Measurements from ENCODE around the gene CSHL1.
"Not testable (repeated sequence)": the region's sequence is repeated elsewhere in the genome, so short reads cannot be mapped to it uniquely, and the experiment has no call there.

The CSHL1 gene

DNA sequence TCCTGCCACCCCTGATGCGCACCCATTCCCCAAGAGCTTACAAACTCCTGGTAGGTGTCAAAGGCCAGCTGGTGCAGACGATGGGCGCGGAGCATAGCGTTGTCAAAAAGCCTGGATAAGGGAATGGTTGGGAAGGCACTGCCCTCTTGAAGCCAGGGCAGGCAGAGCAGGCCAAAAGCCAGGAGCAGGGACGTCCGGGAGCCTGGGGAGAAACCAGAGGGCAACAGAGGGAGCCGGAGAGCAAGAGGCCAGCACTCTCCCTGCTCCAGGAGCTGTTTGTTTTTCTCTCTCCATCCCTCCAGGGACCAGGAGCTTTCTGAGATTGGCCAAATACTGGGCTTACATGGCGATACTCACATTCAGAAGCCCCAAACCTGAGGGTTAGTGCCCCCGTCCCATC, 7.2 kb upstream of the CSHL1 start:
- DNase-seq (ENCODE audit: low spot score), result no peak

DNA sequence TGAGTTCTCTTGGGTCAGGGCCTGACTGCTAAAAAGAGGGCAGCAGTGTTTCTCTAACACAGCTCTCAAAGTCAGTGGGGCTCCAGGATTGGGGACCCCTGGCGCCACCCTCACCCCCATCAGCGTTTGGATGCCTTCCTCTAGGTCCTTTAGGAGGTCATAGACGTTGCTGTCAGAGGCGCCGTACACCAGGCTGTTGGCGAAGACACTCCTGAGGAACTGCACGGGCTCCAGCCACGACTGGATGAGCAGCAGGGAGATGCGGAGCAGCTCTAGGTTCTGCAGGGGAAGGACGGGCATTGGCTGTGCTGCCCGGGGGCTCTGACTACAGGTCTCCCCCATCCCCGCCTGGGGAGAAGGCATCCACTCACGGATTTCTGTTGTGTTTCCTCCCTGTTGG, 6.6 kb upstream of the CSHL1 start:
- no peak for DNase-seq (ENCODE audit: low spot score)

DNA sequence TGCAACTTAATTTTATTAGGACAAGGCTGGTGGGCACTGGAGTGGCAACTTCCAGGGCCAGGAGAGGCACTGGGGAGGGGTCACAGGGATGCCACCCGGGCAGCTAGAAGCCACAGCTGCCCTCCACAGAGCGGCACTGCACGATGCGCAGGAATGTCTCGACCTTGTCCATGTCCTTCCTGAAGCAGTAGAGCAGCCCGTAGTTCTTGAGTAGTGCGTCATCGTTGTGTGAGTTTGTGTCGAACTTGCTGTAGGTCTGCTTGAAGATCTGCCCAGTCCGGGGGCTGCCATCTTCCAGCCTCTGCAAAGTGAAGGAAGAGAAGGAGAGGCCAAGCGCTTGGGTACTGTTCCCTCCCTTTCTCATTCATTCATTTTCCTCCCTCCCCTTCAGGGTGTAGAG, 6.1 kb upstream of the CSHL1 start:
- not testable (repeated sequence) for DNase-seq (ENCODE audit: low spot score)

DNA sequence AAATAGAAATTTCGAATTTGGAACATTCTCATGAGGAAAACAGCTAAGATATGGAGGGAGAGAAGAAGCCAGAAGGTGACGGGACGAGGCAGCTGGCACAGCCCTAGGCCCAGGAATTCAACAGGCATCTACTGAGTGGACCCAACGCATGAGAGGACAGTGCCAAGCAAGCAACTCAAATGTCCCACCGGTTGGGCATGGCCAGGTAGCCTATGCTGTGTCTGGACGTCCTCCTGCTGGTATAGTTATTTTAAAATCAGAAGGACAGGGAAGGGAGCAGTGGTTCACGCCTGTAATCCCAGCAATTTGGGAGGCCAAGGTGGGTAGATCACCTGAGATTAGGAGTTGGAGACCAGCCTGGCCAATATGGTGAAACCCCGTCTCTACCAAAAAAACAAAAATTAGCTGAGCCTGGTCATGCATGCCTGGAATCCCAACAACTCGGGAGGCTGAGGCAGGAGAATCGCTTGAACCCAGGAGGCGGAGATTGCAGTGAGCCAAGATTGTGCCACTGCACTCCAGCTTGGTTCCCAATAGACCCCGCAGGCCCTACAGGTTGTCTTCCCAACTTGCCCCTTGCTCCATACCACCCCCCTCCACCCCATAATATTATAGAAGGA, 5.6 kb upstream of the CSHL1 start:
- DNase-seq (ENCODE audit: low spot score), result no peak

DNA sequence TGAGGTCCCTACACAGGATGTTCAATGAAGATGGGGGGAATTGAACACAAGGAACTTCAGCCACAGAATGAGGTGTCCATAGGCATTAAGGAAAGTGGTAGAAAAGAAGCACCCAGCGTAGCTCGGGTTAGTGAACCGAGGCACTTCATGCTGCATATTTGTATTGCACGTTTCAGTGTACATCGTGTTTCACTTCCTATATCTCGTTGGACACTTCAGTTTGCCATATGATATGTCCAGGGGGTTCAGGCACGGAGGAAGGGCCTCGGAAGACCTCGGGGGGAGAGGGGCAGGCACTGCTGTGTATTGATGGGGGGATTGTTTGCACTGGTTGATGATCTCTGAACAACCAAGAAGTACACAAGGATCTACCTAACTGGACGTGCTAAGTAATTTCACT, 4.7 kb upstream of the CSHL1 start:
- not testable (repeated sequence) for DNase-seq (ENCODE audit: low spot score)

DNA sequence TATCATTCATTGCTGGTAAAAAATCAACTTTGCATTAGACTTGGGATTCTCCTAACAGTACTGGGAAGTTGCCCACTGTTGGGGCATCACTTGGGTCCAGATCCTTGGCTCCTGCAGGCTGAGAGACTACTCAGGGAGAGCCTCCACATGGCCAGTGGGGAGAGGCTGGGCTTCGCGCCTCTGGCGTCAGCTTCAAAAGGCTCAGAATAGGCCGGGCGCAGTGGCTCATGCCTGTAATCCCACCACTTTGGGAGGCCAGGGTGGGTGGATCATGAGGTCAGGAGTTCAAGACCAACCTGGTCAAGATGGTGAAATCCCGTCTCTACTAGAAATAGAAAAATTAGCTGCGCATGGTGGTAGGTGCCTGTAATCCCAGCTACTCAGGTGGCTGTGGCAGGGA, 3.4 kb upstream of the CSHL1 start:
- no peak for DNase-seq (ENCODE audit: low spot score)

DNA sequence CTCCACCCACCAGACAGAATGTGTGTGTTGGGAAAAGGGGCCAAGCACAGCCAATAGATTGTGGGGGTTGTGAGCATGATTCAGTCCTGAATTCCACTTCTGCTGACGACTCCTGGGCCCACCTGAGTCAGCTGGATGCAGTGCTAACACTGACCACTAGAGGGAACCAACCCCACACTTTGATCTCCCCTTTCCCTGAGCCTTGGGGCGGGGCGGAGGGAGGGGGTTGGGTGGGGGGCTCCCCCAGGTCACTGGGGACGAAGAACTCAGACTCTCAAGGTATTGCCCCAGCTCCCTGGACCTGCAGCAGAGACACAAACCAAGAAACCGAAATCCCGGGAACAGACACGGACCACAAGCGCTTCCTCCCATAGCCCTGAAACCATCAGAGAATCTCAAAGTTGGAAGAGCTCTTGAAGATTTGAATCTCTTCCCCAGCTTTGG, 621 bp upstream of the CSHL1 start:
- peak; percentile 48 for DNase-seq (ENCODE audit: low spot score)

DNA sequence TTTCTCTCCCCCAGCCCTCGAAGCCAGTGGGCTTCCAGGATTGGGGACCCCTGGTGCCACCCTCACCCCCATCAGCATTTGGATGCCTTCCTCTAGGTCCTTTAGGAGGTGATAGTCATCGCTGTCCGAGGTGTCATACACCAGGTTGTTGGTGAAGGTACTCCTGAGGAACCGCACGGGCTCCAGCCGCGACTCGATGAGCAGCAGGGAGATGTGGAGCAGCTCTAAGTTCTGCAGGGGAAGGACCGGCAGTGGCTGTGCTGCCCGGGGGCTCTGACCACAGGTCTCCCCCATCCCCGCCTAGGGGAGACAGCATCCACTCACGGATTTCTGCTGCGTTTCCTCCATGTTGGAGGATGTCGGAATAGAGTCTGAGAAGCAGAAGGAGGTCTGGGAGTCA, 962 bp downstream of the CSHL1 start:
- no peak for DNase-seq (ENCODE audit: low spot score)

DNA sequence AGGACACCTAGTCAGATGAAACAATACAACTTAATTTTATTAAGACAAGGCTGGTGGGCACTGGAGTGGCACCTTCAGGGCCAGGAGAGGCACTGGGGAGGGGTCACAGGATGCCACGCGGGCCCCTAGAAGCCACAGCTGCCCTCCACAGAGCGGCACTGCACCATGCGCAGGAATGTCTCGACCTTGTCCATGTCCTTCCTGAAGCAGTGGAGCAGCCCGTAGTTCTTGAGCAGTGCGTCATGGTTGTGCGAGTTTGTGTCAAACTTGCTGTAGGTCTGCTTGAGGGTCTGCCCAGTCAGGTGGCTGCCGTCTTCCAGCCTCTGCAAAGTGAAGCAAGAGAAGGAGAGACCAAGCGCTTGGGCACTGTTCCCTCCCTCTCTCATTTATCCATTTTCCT, 1.5 kb downstream of the CSHL1 start:
- DNase-seq (ENCODE audit: low spot score), result not testable (repeated sequence)

DNA sequence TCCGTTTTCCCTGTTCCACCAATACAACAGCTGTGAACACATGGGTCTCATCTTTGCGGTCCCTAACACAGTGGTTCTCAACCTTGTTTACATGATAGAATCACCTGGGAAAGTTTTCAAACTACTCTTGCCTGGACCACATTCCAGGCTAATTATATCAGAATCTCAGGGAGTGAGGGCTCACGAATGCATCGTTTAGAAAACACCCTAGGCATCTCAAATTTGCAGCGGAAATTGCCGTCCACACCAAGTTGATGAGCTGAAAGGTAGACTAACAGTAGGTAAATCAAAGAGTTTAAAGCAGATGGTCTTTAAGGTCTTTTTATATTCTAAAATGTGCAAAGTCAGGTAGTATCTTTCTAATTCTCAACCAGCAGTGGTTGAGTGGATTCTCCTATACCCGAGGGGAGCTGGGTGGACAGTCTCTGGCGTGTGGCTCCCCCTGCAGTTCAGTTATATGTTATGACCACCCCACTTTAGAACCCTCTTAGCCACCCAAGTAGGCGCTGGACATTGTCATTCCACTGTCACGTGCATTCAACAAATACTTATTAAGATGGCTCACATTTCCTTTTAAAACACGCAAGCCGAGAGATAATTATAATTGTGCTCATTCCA, 3.8 kb downstream of the CSHL1 start:
- DNase-seq (ENCODE audit: low spot score), result not testable (repeated sequence)

DNA sequence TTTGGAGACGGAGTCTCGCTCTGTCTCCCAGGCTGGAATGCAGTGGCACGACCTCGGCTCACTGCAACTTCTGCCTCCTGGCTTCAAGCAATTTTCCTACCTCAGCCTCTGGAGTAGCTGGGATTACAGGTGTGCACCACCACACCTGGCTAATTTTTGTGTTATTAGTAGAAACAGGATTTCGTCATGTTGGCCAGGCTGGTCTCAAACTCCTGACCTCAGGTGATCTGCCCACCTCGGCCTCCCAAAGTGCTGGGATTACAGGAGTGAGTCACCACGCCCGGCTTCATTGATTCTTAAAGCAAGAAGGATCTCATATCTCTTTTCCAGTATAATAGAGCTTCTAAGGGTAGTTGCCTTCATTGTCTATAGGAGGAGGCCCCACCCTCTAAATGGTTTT, 6.3 kb downstream of the CSHL1 start:
- DNase-seq (ENCODE audit: low spot score), result not testable (repeated sequence)

DNA sequence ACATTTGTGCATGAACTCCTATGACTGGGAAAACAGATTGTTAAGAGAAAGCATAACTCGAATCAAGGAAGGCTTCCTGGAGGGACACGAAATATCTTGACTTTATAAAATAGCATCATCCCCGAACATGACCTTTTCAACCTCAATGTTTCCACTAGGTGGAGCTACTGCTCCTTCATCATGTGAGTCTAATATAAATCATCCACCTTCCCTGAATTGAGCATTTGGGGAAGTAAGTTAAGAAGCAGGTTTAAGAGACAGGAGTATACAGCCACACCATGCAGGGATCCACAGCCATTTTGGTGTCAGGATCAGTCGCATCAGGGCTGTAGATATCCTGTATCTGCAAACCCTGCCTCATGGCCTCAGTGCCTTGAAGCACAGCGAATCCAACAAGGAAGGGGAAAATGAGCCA, 7.3 kb downstream of the CSHL1 start:
- DNase-seq (ENCODE audit: low spot score), result not testable (repeated sequence)

DNA sequence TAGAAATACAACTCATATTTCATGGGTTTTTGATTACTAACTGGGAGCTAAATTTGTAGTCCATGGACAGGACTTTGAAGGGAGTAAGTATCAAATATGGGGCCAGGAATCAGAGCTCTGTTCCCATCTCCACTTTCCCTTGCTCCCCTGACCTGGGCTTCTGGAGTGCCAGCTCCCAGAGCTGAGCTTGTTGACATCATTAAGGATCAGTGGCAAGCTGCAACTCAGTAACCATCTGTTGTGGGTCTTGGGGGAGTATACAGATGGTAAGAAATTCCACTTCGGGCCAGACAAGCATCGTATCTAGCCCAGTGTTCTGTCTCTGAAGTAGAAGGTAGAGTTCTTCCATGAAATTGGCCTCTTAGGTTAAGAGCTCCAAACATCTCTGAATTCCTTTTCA, 9.1 kb downstream of the CSHL1 start:
- not testable (repeated sequence) for DNase-seq (ENCODE audit: low spot score)

DNA sequence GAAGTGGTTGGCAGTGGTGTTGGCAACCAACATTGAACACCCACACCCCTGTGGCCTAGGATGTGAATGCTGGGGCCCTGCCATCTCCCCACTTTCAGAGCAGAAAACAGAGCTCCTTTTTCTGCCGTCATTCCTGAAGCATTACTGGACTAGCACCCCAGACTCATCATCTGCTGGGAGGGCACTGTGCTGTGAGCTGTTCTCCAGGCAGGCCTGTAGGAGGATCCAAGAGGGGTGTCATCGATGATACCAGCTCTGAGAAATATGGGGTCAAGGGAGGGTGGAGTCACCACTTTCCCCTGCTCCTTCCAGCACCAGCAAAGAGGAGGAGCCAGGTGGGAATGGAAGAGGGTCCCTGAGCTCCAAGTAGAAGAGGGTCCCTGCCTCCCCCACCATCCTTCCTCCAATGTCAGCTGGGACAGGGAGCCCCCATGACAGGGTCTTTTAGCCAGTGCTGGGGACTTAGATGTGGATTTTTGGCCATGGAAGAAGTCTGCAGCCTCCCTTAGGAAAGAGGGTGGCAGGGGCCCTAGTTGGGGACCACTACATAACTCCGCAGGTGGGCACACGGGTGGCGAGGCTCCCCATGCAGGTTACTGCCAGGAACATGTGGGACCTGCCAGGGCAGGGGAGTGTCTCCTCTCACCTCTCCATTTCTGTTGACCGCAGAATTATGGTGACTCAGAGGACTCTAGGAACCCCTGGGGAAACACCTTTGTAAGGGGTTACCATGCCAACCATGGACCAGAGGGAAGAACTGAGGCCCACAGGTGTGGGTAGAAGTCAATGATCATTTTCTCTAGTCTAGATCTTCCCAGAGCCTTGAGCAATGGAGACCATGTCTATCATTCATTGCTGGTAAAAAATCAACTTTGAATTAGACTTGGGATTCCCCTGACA, 11.9 kb downstream of the CSHL1 start:
- not testable (repeated sequence) for DNase-seq (ENCODE audit: low spot score)

DNA sequence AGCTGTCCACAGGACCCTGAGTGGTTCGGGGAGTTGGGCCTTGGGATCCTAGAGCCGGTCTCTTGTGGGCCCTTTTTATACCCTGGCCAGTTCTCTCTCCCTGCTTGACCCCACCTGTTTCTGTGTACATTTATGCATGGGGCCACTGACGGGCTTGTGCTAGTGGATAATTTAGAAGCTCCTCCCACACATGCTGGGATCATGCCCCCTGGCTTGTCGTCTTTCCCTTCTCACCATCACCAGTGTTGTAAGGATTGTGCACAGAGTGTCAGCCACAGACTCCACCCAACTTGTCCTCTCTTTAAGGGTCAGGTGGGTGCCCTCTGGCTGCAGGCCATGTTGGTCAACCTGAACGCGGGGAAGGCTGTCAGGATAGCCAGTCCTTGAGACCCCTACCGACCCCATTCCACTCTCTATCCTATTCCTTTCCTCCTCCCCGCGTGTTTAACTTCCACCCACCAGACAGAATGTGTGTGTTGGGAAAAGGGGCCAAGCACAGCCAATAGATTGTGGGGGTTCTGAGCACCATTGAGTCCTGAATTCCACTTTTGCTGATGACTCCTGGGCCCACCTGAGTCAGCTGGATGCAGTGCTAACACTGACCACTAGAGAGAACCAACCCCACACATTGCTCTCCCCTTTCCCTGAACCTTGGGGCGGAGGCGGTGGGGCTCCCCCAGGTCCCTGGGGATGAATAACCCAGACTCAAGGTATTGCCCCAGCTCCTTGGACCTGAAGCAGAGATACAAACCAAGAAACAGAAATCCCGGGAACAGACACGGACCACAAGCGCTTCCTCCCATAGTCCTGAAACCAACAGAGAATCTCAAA, 14.3 kb downstream of the CSHL1 start, which contains the start of gene CSH1:
TSS of gene CSH1 (minus strand) at position 51 of the 831 bp plus-strand sequence. CDS start 63 bp downstream, outside the sequence.
- not testable (repeated sequence) for DNase-seq (ENCODE audit: low spot score)

DNA sequence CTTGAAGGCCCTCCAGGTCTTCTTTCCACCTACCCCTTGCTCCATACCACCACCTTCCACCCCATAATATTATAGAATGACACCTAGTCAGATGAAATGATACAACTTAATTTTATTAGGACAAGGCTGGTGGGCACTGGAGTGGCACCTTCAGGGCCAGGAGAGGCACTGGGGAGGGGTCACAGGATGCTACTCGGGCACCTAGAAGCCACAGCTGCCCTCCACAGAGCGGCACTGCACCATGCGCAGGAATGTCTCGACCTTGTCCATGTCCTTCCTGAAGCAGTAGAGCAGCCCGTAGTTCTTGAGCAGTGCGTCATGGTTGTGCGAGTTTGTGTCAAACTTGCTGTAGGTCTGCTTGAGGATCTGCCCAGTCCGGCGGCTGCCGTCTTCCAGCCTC, 16.2 kb downstream of the CSHL1 start:
- DNase-seq (ENCODE audit: low spot score), result not testable (repeated sequence)

DNA sequence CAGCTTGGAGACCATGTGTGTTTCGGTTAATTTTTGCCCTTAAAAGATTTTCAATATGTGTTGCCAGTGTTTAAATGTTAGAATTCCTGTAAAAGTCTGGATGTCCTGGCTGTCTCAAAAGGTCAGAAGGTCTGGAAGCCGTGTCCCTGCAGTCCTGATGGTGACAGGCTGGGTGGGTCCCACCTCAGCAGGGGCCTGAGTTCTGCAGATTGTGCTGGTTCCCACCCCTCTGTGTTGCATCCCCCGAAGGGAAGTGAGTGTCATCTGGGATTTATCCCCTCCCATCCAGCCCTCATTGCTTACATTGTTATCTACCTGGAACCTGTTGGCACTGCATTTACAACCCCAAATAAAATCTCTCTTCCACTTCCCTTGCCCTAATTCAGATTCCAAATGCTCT, 17.0 kb downstream of the CSHL1 start:
- DNase-seq (ENCODE audit: low spot score), result not testable (repeated sequence)

DNA sequence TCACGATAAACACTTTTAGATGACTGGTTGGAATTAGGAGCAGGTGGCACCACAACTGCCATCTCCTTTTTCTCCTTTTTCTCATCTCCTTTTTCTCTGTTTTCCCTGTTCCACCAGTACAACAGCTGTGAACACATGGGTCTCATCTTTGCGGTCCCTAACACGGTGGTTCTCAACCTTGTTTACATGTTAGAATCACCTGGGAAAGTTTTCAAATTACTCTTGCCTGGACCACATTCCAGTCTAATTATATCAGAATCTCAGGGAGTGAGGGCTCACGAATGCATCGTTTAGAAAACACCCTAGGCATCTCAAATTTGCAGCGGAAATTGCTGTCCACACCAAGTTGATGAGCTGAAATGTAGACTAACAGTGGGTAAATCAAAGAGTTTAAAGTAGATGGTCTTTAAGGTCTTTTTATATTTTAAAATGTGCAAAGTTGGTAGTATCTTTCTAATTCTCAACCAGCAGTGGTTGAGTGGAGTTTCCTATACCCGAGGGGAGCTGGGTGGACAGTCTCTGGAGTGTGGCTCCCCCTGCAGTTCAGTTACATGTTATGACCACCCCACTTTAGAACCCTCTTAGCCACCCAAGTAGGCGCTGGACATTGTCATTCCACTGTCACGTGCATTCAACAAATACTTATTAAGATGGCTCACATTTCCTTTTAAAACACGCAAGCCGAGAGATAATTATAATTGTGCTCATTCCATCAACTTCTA, 18.6 kb downstream of the CSHL1 start:
- DNase-seq (ENCODE audit: low spot score), result not testable (repeated sequence)

DNA sequence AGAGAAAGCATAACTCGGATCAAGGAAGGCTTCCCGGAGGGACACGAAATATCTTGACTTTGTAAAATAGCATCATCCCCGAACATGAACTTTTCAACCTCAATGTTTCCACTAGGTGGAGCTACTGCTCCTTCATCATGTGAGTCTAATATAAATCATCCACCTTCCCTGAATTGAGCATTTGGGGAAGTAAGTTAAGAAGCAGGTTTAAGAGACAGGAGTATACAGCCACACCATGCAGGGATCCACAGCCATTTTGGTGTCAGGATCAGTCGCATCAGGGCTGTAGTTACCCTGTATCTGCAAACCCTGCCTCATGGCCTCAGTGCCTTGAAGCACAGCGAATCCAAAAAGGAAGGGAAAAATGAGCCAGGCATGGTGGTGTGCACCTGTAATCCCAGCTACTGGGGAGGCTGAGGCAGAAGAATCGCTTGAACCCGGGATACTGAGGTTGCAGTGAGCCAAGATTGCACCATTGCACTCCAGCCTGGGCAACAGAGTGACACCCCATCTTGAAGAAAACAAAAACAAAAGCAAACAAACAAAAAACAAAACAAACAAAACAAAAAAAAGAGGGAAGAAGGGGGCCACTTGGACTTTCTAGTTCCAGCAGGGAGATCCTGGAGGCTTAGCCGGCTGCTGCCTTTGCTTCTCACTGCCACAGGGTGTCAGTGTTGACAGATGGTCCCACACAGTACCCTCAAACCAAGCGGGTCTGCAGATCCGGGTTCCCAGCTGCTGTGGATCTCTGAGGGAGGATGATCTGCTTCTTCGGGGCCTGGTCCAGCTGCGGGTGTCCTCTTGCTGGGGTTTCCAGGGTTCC, 21.8 kb downstream of the CSHL1 start:
- DNase-seq (ENCODE audit: low spot score), result not testable (repeated sequence)

DNA sequence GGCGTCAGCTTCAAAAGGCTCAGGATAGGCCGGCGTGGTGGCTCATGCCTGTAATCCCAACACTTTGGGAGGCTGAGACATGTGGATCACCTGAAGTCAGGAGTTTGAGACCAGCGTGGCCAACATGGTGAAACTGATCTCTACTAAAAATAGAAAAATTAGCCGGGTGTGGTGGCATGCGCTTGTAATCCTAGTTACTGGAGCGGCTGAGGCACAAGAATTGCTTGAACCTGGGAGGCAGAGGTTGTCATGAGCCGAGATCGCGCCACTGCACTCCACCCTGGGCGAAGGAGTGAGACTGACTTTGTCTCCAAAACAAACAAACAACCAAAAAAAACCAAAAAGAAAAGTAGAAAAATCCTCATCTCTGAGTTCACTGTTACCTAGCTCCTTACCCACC, 25.9 kb downstream of the CSHL1 start:
- not testable (repeated sequence) for DNase-seq (ENCODE audit: low spot score)
